Smooth muscle cell (in vitro differentiated cells): ENCODE results near the gene RIOK3. TPM values are rescaled to one million over a fixed set of nuclear protein-coding genes. Genes with fewer than 3 reads are reported as not detected.

Experiments used
- DNase-seq: peaks from one replicate; lab custom pipeline; 2025; ENCODE audit not compliant: unreplicated experiment; lab: John Stamatoyannopoulos, UW
- H2AFZ ChIP-seq: fragments of 200-600 bp; sonication (generic); 2 replicates; pipeline ENCODE4 v1.6.0; 2016; ENCODE audit warnings: antibody characterized with exemption, low read depth, mild to moderate bottlenecking
- H3F3A ChIP-seq: fragments of 200-600 bp; sonication (generic); 2 replicates; pipeline ENCODE4 v1.6.0; 2017; ENCODE audit warnings: antibody characterized with exemption, low read depth
- H3K27ac ChIP-seq: fragments of 200-600 bp; sonication (generic); 2 replicates; pipeline ENCODE4 v1.5.1; 2016; ENCODE audit warnings: low read depth, mild to moderate bottlenecking
- H3K27me3 ChIP-seq: fragments of 200-600 bp; sonication (generic); 2 replicates; pipeline ENCODE4 v1.6.1; 2016; ENCODE audit warnings: low read depth, mild to moderate bottlenecking
- H3K36me3 ChIP-seq: fragments of 200-600 bp; sonication (generic); 2 replicates; pipeline ENCODE4 v1.5.1; 2016; ENCODE audit warnings: low read depth
- H3K4me1 ChIP-seq: fragments of 200-600 bp; sonication (generic); 2 replicates; pipeline ENCODE4 v1.5.1; 2016; ENCODE audit warnings: low read depth
- H3K4me2 ChIP-seq: fragments of 200-600 bp; sonication (generic); 2 replicates; pipeline ENCODE4 v1.6.0; 2016; ENCODE audit warnings: mild to moderate bottlenecking
- H3K4me3 ChIP-seq: fragments of 200-600 bp; sonication (generic); 2 replicates; pipeline ENCODE4 v1.5.1; 2016; ENCODE audit warnings: mild to moderate bottlenecking
- H3K79me2 ChIP-seq: fragments of 200-600 bp; sonication (generic); 2 replicates; pipeline ENCODE4 v1.6.0; 2016; ENCODE audit warnings: low read depth, mild to moderate bottlenecking
- H3K9ac ChIP-seq: fragments of 200-600 bp; sonication (generic); 2 replicates; pipeline ENCODE4 v1.6.0; 2016; ENCODE audit warnings: low read depth
- H3K9me3 ChIP-seq: fragments of 200-600 bp; sonication (generic); replicated peaks from 2 replicates; pipeline ENCODE4 v1.5.1; 2016; ENCODE audit warnings: low read depth
- H4K20me1 ChIP-seq: fragments of 200-600 bp; sonication (generic); 2 replicates; pipeline ENCODE4 v1.6.0; 2016; ENCODE audit warnings: low read depth
- WGBS: methylation state at CpG from one replicate; pipeline ENCODE4 v1.1.7; 2016; ENCODE audit warnings: low lambda C conversion rate; 5-methylcytosine and 5-hydroxymethylcytosine counted together
- polyA plus RNA-seq: library from polyadenylated mRNA; unstranded; fragments of >200 nt; fragmentation: Nextera tagmentation; extraction: Ambion mirVana; gene quantifications from 2 replicates; pipeline ENCODE4 v1.2.1, GENCODE V29; 2016
- total RNA-seq: library from RNA; depleted of rRNA; stranded (reverse); fragments of >200 nt; gene quantifications from 2 replicates; pipeline ENCODE4 v1.2.3, GENCODE V29; 2014
- TF ChIP-seq, protein P1 (sequence below): fragments of 200-600 bp; sonication (generic); IDR thresholded peaks from 2 replicates; pipeline ENCODE4 v1.5.1; 2017; ENCODE audit warnings: borderline replicate concordance, mild to moderate bottlenecking, antibody characterized with exemption; ENCODE audit not compliant: insufficient read depth, poor library complexity, severe bottlenecking

RIOK3 gene
- total and polyA plus RNA-seq, 2 experiments from 2014 or later = 56.0 to 79.9 TPM

DNA sequence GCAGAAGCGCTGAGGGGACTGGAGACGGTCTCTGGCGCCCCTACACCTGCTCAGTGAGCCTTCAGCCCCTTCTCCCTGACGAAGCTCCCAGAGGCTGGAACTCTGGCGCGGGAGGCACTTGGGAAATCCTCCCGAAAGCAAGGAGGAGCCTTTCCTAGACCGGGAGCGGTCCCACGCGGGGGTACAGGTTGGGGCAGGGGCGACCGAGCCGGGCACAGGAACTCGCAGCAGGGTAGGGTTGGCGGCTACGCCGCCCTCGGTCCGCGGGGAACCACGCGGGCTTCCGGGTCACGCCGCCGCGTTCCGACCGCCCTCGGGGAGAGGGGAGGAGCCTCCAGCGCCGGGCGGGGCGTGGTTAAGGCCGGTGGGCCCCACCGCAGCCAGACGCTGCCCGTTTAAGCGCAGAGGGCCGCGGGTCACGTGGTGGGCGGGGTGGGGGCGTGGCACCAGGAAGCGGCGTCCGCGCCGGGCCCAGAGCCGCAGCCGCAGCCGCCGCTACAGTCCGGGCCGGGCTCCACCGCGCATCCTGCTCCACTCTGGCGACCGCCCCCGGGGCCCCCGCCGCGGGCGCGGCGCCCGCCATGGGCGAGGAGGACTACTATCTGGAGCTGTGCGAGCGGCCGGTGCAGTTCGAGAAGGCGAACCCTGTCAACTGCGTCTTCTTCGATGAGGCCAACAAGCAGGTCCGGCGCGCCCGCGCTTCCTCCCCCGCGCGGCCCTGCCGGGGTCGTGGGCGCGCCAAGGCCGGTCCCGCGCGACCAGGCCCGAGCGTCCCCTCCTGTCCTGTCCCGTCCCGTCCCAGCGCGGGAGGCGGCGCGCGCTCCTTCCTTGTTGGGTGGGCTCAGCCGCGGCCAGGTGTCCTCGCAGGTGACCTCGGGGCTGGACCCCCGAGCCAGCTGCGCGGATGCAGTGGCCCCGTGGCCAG, 50.2 kb downstream of the RIOK3 start, which contains the start of gene RMC1:
Gene RMC1, plus strand, starts transcription at position 474 of the 925 bp plus-strand sequence. Its CDS starts 108 bp downstream, at position 582.
- H3K79me2 ChIP-seq = peaks cover 20% of the 10 kb centered on the region
- H2AFZ ChIP-seq = peak within 1 kb of the TSS; percentile 98
- no peaks in the 10 kb centered on the region for H3K27me3 ChIP-seq
- DNase-seq = peak; percentile 93
- H3K4me1 ChIP-seq = peaks cover 22% of the 10 kb centered on the region
- peak within 1 kb of the TSS; percentile 84 for H3K9ac ChIP-seq
- H3K4me2 ChIP-seq = peak within 1 kb of the TSS; percentile 98
- H3K27ac ChIP-seq = peak within 1 kb of the TSS; percentile 68
- peaks cover 6% of the 10 kb centered on the region for H4K20me1 ChIP-seq
- peaks cover 5% of the 10 kb centered on the region for H3K36me3 ChIP-seq
- WGBS = under 1% methylated on average over 62 of the region's 110 CpGs
- TF ChIP-seq, protein P1, sequence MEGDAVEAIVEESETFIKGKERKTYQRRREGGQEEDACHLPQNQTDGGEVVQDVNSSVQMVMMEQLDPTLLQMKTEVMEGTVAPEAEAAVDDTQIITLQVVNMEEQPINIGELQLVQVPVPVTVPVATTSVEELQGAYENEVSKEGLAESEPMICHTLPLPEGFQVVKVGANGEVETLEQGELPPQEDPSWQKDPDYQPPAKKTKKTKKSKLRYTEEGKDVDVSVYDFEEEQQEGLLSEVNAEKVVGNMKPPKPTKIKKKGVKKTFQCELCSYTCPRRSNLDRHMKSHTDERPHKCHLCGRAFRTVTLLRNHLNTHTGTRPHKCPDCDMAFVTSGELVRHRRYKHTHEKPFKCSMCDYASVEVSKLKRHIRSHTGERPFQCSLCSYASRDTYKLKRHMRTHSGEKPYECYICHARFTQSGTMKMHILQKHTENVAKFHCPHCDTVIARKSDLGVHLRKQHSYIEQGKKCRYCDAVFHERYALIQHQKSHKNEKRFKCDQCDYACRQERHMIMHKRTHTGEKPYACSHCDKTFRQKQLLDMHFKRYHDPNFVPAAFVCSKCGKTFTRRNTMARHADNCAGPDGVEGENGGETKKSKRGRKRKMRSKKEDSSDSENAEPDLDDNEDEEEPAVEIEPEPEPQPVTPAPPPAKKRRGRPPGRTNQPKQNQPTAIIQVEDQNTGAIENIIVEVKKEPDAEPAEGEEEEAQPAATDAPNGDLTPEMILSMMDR = no peak
- H3F3A ChIP-seq = no peaks in the 10 kb centered on the region
- peak within 1 kb of the TSS; percentile 76 for H3K4me3 ChIP-seq
- no peaks in the 10 kb centered on the region for H3K9me3 ChIP-seq

DNA sequence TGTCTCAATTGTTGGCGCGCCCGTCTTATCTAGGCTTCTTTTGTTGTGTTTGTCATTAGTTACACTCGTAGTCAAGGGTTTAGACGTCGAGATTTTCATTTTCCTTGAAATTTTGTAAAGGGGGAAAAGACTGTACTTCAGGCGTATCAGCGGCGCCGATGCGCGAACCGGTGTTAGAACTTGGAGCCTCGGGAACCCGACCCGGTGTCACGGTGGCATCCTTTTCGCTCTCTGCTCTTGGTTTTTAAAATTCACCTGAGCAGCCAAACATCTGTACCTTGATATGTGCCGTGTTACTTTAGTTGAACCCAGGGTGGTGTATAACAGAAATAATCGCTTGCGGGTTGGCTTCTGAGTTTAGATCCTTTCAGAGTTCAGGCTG, 50.9 kb downstream of the RIOK3 start:
- Histone ChIP-seq H3K79me2 (peaks cover 20% of the 10 kb centered on the region), H3K27ac (no peak overlapping the region), H3K4me2 (peak overlapping the region; percentile 98), H3K9me3 (no peaks in the 10 kb centered on the region), H3K27me3 (no peaks in the 10 kb centered on the region), H4K20me1 (peaks cover 6% of the 10 kb centered on the region), H2AFZ (peak overlapping the region; percentile 83), H3K4me3 (peak overlapping the region; percentile 76), H3K9ac (peak overlapping the region; percentile 84), H3K36me3 (peaks cover 5% of the 10 kb centered on the region), H3F3A (no peaks in the 10 kb centered on the region), H3K4me1 (peaks cover 18% of the 10 kb centered on the region)
- DNase-seq = no peak
- 9% methylated on average over 21 of the region's 21 CpGs for WGBS
- TF ChIP-seq, protein P1 = no peak

DNA sequence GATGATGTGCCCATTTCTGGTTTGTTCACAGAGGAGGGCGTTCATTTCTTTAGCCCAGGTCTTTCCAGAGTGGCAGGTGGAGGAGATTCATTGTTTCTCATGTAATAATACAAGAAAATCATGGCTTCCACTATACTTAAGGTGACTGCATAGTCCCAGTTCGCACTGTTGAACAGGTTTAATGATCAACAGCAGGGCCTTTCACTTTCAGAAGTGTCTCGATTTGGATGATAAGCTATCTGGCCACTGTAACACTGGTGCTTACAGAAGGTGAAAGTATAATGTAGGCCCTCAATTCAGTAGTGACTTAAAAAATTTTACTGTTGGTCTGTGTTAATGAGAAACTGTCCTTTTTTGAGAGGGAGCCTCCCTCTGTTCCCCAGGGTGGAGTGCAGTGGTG, 51.6 kb downstream of the RIOK3 start:
- 91% methylated on average over 3 of the region's 3 CpGs for WGBS
- no peak overlapping the region for H2AFZ ChIP-seq
- peak overlapping the region; percentile 76 for H3K4me3 ChIP-seq
- peaks cover 6% of the 10 kb centered on the region for H4K20me1 ChIP-seq
- H3K9ac ChIP-seq = no peak overlapping the region
- peaks cover 17% of the 10 kb centered on the region for H3K4me1 ChIP-seq
- peaks cover 20% of the 10 kb centered on the region for H3K79me2 ChIP-seq
- peak overlapping the region; percentile 98 for H3K4me2 ChIP-seq
- no peaks in the 10 kb centered on the region for H3K9me3 ChIP-seq
- no peak overlapping the region for H3K27ac ChIP-seq
- no peak for DNase-seq
- no peaks in the 10 kb centered on the region for H3K27me3 ChIP-seq
- TF ChIP-seq, protein P1 = no peak
- peaks cover 5% of the 10 kb centered on the region for H3K36me3 ChIP-seq
- no peaks in the 10 kb centered on the region for H3F3A ChIP-seq
